A549 (cell line): ENCODE results near the gene IPO13.

ENCODE experiments used
- CHD4 ChIP-seq: fragments of 200-600 bp; sonication (generic); IDR thresholded peaks from 2 replicates; pipeline ENCODE4 v1.6.1; 2016; ENCODE audit warnings: antibody characterized with exemption, mild to moderate bottlenecking, borderline replicate concordance
- CTCF ChIP-seq: fragments of >200 bp; sonication (Bioruptor Twin); formaldehyde crosslinking; IDR thresholded peaks from 3 replicates; pipeline ENCODE4 v1.5.1; 2016
- JUN ChIP-seq, 2 experiments: fragments of >200 bp; sonication (Bioruptor Twin); formaldehyde crosslinking; IDR thresholded peaks; 2 replicates in 1 of 2; 3 replicates in 1 of 2; pipeline ENCODE4 v1.6.1; 2016 to 2017
- JUNB ChIP-seq: fragments of >200 bp; sonication (Bioruptor Twin); formaldehyde crosslinking; IDR thresholded peaks from 2 replicates; pipeline ENCODE4 v1.6.1; 2016
- PBX3 ChIP-seq: IDR thresholded peaks from 2 replicates; pipeline ENCODE4 v1.6.1; 2012
- POLR2A ChIP-seq: IDR thresholded peaks from 2 replicates; pipeline ENCODE4 v1.6.1; 2012; ENCODE audit warnings: mild to moderate bottlenecking, low read length
- SMC3 ChIP-seq: fragments of >200 bp; sonication (Bioruptor Twin); formaldehyde crosslinking; IDR thresholded peaks from 3 replicates; pipeline ENCODE4 v1.6.1; 2018; ENCODE audit warnings: inconsistent platforms
- TP53 ChIP-seq: fragments of 250-450 bp; sonication (Bioruptor Pico); IDR thresholded peaks from 2 replicates; pipeline ENCODE4 v1.5.0; 2021; ENCODE audit warnings: mild to moderate bottlenecking, moderate library complexity
- USF2 ChIP-seq: fragments of 450-650 bp; IDR thresholded peaks from 2 replicates; pipeline ENCODE4 v1.6.1; 2014; ENCODE audit warnings: antibody characterized with exemption
- ZFP36 ChIP-seq: fragments of 450-650 bp; IDR thresholded peaks from 2 replicates; pipeline ENCODE4 v1.6.1; 2014; ENCODE audit warnings: borderline replicate concordance; ENCODE audit not compliant: partially characterized antibody

GRCh38 chr1:43924516-43924915 is 22.2 kb upstream of the IPO13 start:
- TF ChIP-seq CTCF, result no peak
- TF ChIP-seq JUN (IDR thresholded peaks at IDR 0.05), result no peak
- no peak for TF ChIP-seq SMC3
- no peak for TF ChIP-seq CHD4
- no peak for TF ChIP-seq POLR2A
- no peak for TF ChIP-seq JUNB
- no peak for TF ChIP-seq TP53 (CRISPR knock-in tag)
- no peak for TF ChIP-seq PBX3
- TF ChIP-seq USF2, result no peak
- TF ChIP-seq ZFP36, result no peak
